ENCODE results near the gene SLC25A43. TPM values are rescaled to one million over a fixed set of nuclear protein-coding genes. Genes with fewer than 3 reads are reported as not detected.

The SLC25A43 gene
- polyA plus RNA-seq, 1 of the 3 experiments (the other 2 are of a cell fraction), result 13.2 TPM

GRCh38 chrX:119427024-119427794 lies 28.1 kb downstream of the SLC25A43 start:
- Histone ChIP-seq H3K9me3 (no peaks in the 10 kb centered on the region), H3K27me3 (ENCODE audit: insufficient read depth) (no peaks in the 10 kb centered on the region; the same call in 1 of the 2 replicates), H3K79me2 (ENCODE audit: insufficient read depth) (no peaks in the 10 kb centered on the region), H3K4me1 (ENCODE audit: control insufficient read depth in 1 of 2, insufficient read depth in 2 of 2, low read depth in 1 of 2, low read length in 1 of 2) (no peaks in the 10 kb centered on the region), H3K4me3 (ENCODE audit: low read depth in 2 of 2, low read length in 1 of 2) (no peak overlapping the region), H3K36me3 (replicated peaks in 1 of 2; ENCODE audit: control insufficient read depth in 1 of 2, insufficient read depth in 2 of 2, low read length in 1 of 2) (no peaks in the 10 kb centered on the region), H2AFZ (ENCODE audit: low read depth) (no peak overlapping the region), H4K20me1 (ENCODE audit: insufficient read depth) (no peaks in the 10 kb centered on the region), H3K9me2 (no peaks in the 10 kb centered on the region), H3F3A (replicated peaks; ENCODE audit: insufficient read depth) (no peaks in the 10 kb centered on the region), H3K27ac (ENCODE audit: low read depth in 2 of 2, low read length in 1 of 2) (no peak overlapping the region), H3K9ac (no peak overlapping the region), H3K4me2 (no peak overlapping the region)
- ChIA-PET POLR2A (no interaction called here), CTCF (no interaction called here)
- TF ChIP-seq RAD21 (IDR thresholded peaks at IDR 0.05; ENCODE audit: low read length) (no peak), YY1 (IDR thresholded peaks at IDR 0.05; ENCODE audit: low read depth) (no peak), FOXJ3 (CRISPR knock-in tag; IDR thresholded peaks at IDR 0.05) (no peak), ELF1 (IDR thresholded peaks at IDR 0.05) (no peak), USF1 (IDR thresholded peaks at IDR 0.05; ENCODE audit: borderline replicate concordance, low read depth) (no peak), TCF12 (IDR thresholded peaks at IDR 0.05) (no peak), REST (IDR thresholded peaks at IDR 0.05; ENCODE audit: low read depth, low read length) (no peak)
- 50% methylated on average over 7 of the region's 9 CpGs for WGBS (ENCODE audit: low lambda C conversion rate)
- no peak for DNase-seq

GRCh38 chrX:119427795-119428185 lies 28.7 kb downstream of the SLC25A43 start:
- WGBS (ENCODE audit: low lambda C conversion rate), result 48% methylated on average over 4 of the region's 4 CpGs
- Histone ChIP-seq H3K79me2 (ENCODE audit: insufficient read depth) (no peaks in the 10 kb centered on the region), H3K9me2 (no peaks in the 10 kb centered on the region), H4K20me1 (ENCODE audit: insufficient read depth) (no peaks in the 10 kb centered on the region), H3K4me1 (ENCODE audit: control insufficient read depth in 1 of 2, insufficient read depth in 2 of 2, low read depth in 1 of 2, low read length in 1 of 2) (no peaks in the 10 kb centered on the region), H3K9me3 (no peaks in the 10 kb centered on the region), H3K9ac (no peak overlapping the region), H3K4me2 (no peak overlapping the region), H3K4me3 (ENCODE audit: low read depth in 2 of 2, low read length in 1 of 2) (no peak overlapping the region), H3K27me3 (ENCODE audit: insufficient read depth) (no peaks in the 10 kb centered on the region; the same call in 1 of the 2 replicates), H2AFZ (ENCODE audit: low read depth) (no peak overlapping the region), H3K27ac (ENCODE audit: low read depth in 2 of 2, low read length in 1 of 2) (no peak overlapping the region), H3F3A (replicated peaks; ENCODE audit: insufficient read depth) (no peaks in the 10 kb centered on the region), H3K36me3 (replicated peaks in 1 of 2; ENCODE audit: control insufficient read depth in 1 of 2, insufficient read depth in 2 of 2, low read length in 1 of 2) (no peaks in the 10 kb centered on the region)
- DNase-seq, result no peak
- no peak for TF ChIP-seq CHD2 (IDR thresholded peaks at IDR 0.05; ENCODE audit: low read length, partially characterized antibody)
- no peak for TF ChIP-seq EP300 (IDR thresholded peaks at IDR 0.05; ENCODE audit: borderline replicate concordance in 1 of 2, low read depth in 1 of 2, low read length in 1 of 2)
- TF ChIP-seq REST (IDR thresholded peaks at IDR 0.05; ENCODE audit: low read depth, low read length), result no peak
- no peak for TF ChIP-seq MEF2A (IDR thresholded peaks at IDR 0.05; ENCODE audit: borderline replicate concordance, low read depth)
- TF ChIP-seq FOSL2 (IDR thresholded peaks at IDR 0.05; ENCODE audit: borderline replicate concordance, low read depth), result no peak
- TF ChIP-seq USF1 (IDR thresholded peaks at IDR 0.05; ENCODE audit: borderline replicate concordance, low read depth), result no peak
- TF ChIP-seq IRF3 (IDR thresholded peaks at IDR 0.05; ENCODE audit: low read depth, low read length), result no peak
- TF ChIP-seq POLR2AphosphoS5 (IDR thresholded peaks at IDR 0.05; ENCODE audit: low read depth, low read length), result no peak
- no peak for TF ChIP-seq USF2 (IDR thresholded peaks at IDR 0.05; ENCODE audit: borderline replicate concordance, low read depth, low read length)
- TF ChIP-seq EZH2phosphoT487 (IDR thresholded peaks at IDR 0.05; ENCODE audit: borderline replicate concordance, low read depth), result no peak
- ChIA-PET CTCF (no interaction called here), POLR2A (no interaction called here)
